Upper lobe of right lung (tissue), 1 donor: ENCODE data around the gene CCDC6. TPM values are rescaled to one million over a fixed set of nuclear protein-coding genes. Genes with fewer than 3 reads are reported as not detected.
A peak's percentile ranks its signal among the peaks of the same experiment; 100 is the strongest.

Experiments
- ATAC-seq: fragments of 200-7000 bp; cut with Tn5 transposase; one replicate; pipeline ENCODE4 v1.9.1; 2020; ENCODE audit warnings: mild to moderate bottlenecking, moderate library complexity
- DNase-seq: peaks from one replicate; pipeline ENCODE4 v3.0.0-alpha.2; 2020
- H3K27ac ChIP-seq: fragments of 200-600 bp; one replicate; pipeline ENCODE4 v1.8.0; 2022
- H3K27me3 ChIP-seq: fragments of 200-600 bp; one replicate; pipeline ENCODE4 v1.8.0; 2022; ENCODE audit warnings: mild to moderate bottlenecking
- H3K36me3 ChIP-seq: fragments of 200-600 bp; one replicate; pipeline ENCODE4 v1.8.0; 2022
- H3K4me1 ChIP-seq: fragments of 200-600 bp; one replicate; pipeline ENCODE4 v1.8.0; 2022
- H3K4me3 ChIP-seq: fragments of 200-600 bp; one replicate; pipeline ENCODE4 v1.8.0; 2022; ENCODE audit warnings: mild to moderate bottlenecking
- H3K9me3 ChIP-seq: fragments of 200-600 bp; one replicate; pipeline ENCODE4 v1.8.0; 2022
- CTCF ChIP-seq: fragments of 200-600 bp; IDR thresholded peaks from one replicate; pipeline ENCODE4 v1.8.0; 2022; ENCODE audit warnings: antibody characterized with exemption
- intact Hi-C: fragments of 100-400 bp; cut with DNase I; formaldehyde crosslinking; loops from one replicate; pipeline ENCODE4 v1.11.0; 2022
- total RNA-seq: library from RNA; stranded (reverse); fragmentation: NEBNext Ultra II Directional; extraction: Animal tissue kit (Norgen Biotek cat#: 25700); gene quantifications from one replicate; pipeline ENCODE4 v1.2.1, GENCODE V29; 2021
- donor health status: DM: no; HTN: yes; CAD: no; lungs with severe emphysema.

CCDC6 gene
- total RNA-seq, 1 donor from 2014 or later: 55.7 TPM

- Histone ChIP-seq H3K27ac (no peak overlapping the region), H3K9me3 (no peaks in the 10 kb centered on the region), H3K27me3 (no peaks in the 10 kb centered on the region), H3K36me3 (no peaks in the 10 kb centered on the region), H3K4me3 (no peak overlapping the region), H3K4me1 (peaks cover 20% of the 10 kb centered on the region)
- no peak for TF ChIP-seq CTCF
- peak; percentile 63 for ATAC-seq
- intact Hi-C loops: no loop called here
- DNase-seq: no peak
These were observed 33.4 kb downstream of the CCDC6 start for GRCh38 chr10:59872892-59873463.

- DNase-seq (no peak), ATAC-seq (no peak)
- Histone ChIP-seq H3K27ac (no peak overlapping the region), H3K4me1 (peaks cover 16% of the 10 kb centered on the region), H3K36me3 (no peaks in the 10 kb centered on the region), H3K27me3 (no peaks in the 10 kb centered on the region), H3K4me3 (no peak overlapping the region), H3K9me3 (no peaks in the 10 kb centered on the region)
- no peak for TF ChIP-seq CTCF
- intact Hi-C loops: no loop called here
These were observed 36.2 kb downstream of the CCDC6 start for GRCh38 chr10:59870152-59870551.

- DNase-seq (no peak), ATAC-seq (no peak)
- Histone ChIP-seq H3K27ac (no peak overlapping the region), H3K4me1 (peaks cover 20% of the 10 kb centered on the region), H3K4me3 (no peak overlapping the region), H3K9me3 (no peaks in the 10 kb centered on the region), H3K27me3 (no peaks in the 10 kb centered on the region), H3K36me3 (no peaks in the 10 kb centered on the region)
- intact Hi-C loops: no loop called here
- TF ChIP-seq CTCF: no peak
These were observed 36.8 kb downstream of the CCDC6 start for GRCh38 chr10:59869594-59869940.

- no peak overlapping the region for H3K27ac ChIP-seq
- H3K4me1 ChIP-seq: peaks cover 26% of the 10 kb centered on the region
- intact Hi-C loops: no loop called here
These were observed 37.4 kb downstream of the CCDC6 start for GRCh38 chr10:59868696-59869593.

GRCh38 chr10:59867590-59867989 is 38.8 kb downstream of the CCDC6 start:
- H3K27me3 ChIP-seq: no peaks in the 10 kb centered on the region
- intact Hi-C loops: no loop called here
- no peak overlapping the region for H3K27ac ChIP-seq
- H3K9me3 ChIP-seq: no peaks in the 10 kb centered on the region
- H3K36me3 ChIP-seq: no peaks in the 10 kb centered on the region
- H3K4me3 ChIP-seq: no peak overlapping the region
- TF ChIP-seq CTCF: no peak
- no peak for DNase-seq
- peaks cover 18% of the 10 kb centered on the region for H3K4me1 ChIP-seq
- ATAC-seq: no peak

More at GRCh38 chr10:59868696-59869593, 37.4 kb downstream of the CCDC6 start:
- H3K9me3 ChIP-seq: no peaks in the 10 kb centered on the region
- H3K4me3 ChIP-seq: no peak overlapping the region
- ATAC-seq: peak; percentile 59
- H3K36me3 ChIP-seq: no peaks in the 10 kb centered on the region
- no peaks in the 10 kb centered on the region for H3K27me3 ChIP-seq
- DNase-seq: no peak
- TF ChIP-seq CTCF: no peak
